ENCODE results near the gene NETO1.

The NETO1 gene

GRCh38 chr18:72843743-72844142, 24.0 kb downstream of the NETO1 start:
- DNase-seq (ENCODE audit: low read depth), result no peak

GRCh38 chr18:72840109-72840508, 27.7 kb downstream of the NETO1 start:
- no peak for DNase-seq (ENCODE audit: low read depth)

- no peak for DNase-seq (ENCODE audit: low read depth)
Observed at GRCh38 chr18:72834731-72835130, 33.1 kb downstream of the NETO1 start.

GRCh38 chr18:72833471-72833870, 34.3 kb downstream of the NETO1 start:
- DNase-seq (ENCODE audit: low read depth), result peak; percentile 0

- DNase-seq (ENCODE audit: low read depth), result no peak
Observed at GRCh38 chr18:72830109-72830508, 37.7 kb downstream of the NETO1 start.

- DNase-seq (ENCODE audit: low read depth), result no peak
Observed at GRCh38 chr18:72828601-72829000, 39.2 kb downstream of the NETO1 start.

GRCh38 chr18:72826736-72827135, 41.1 kb downstream of the NETO1 start:
- no peak for DNase-seq (ENCODE audit: low read depth)

- no peak for DNase-seq (ENCODE audit: low read depth)
Observed at GRCh38 chr18:72823345-72823744, 44.4 kb downstream of the NETO1 start.

- no peak for DNase-seq (ENCODE audit: low read depth)
Observed at GRCh38 chr18:72822202-72822601, 45.6 kb downstream of the NETO1 start.

GRCh38 chr18:72820571-72820970, 47.2 kb downstream of the NETO1 start:
- DNase-seq (ENCODE audit: low read depth), result no peak

- no peak for DNase-seq (ENCODE audit: low read depth)
Observed at GRCh38 chr18:72819050-72819449, 48.7 kb downstream of the NETO1 start.

GRCh38 chr18:72811047-72811446, 56.7 kb downstream of the NETO1 start:
- no peak for DNase-seq (ENCODE audit: low read depth)

GRCh38 chr18:72808680-72809079, 59.1 kb downstream of the NETO1 start:
- no peak for DNase-seq (ENCODE audit: low read depth)

- DNase-seq (ENCODE audit: low read depth), result no peak
Observed at GRCh38 chr18:72799106-72799505, 68.7 kb downstream of the NETO1 start.

- DNase-seq (ENCODE audit: low read depth), result no peak
Observed at GRCh38 chr18:72783530-72783929, 84.3 kb downstream of the NETO1 start.

GRCh38 chr18:72774914-72775313, 92.9 kb downstream of the NETO1 start:
- DNase-seq (ENCODE audit: low read depth), result no peak

- DNase-seq (ENCODE audit: low read depth), result no peak
Observed at GRCh38 chr18:72772916-72773315, 94.9 kb downstream of the NETO1 start.

GRCh38 chr18:72768681-72769229, 99.0 kb downstream of the NETO1 start:
- DNase-seq (ENCODE audit: low read depth), result no peak

- peak; percentile 49 for DNase-seq (ENCODE audit: low read depth)
Observed at GRCh38 chr18:72762515-72763122, 105.2 kb downstream of the NETO1 start.

- no peak for DNase-seq (ENCODE audit: low read depth)
Observed at GRCh38 chr18:72752220-72752619, 115.6 kb downstream of the NETO1 start.

- DNase-seq (ENCODE audit: low read depth), result no peak
Observed at GRCh38 chr18:72742002-72742401, 125.8 kb downstream of the NETO1 start.

GRCh38 chr18:72738136-72738535, 129.7 kb downstream of the NETO1 start:
- DNase-seq (ENCODE audit: low read depth), result no peak

GRCh38 chr18:72727776-72728175, 140.0 kb downstream of the NETO1 start:
- no peak for DNase-seq (ENCODE audit: low read depth)

GRCh38 chr18:72727038-72727655, 140.6 kb downstream of the NETO1 start:
- no peak for DNase-seq (ENCODE audit: low read depth)

Measured in iris pigment epithelial cell (primary cell).